GM12878 (cell line): ENCODE results near the gene PFKFB3. TPM values are rescaled to one million over a fixed set of nuclear protein-coding genes. Genes with fewer than 3 reads are reported as not detected.

Experiments used
- ATAC-seq: fragments of 200-7000 bp; cut with Tn5 transposase; 3 replicates; pipeline ENCODE4 v1.9.1; 2020; ENCODE audit warnings: mild to moderate bottlenecking, moderate library complexity
- BruUV-seq: library from RNA; stranded (reverse); fragments of 400-500 nt; replicated peaks from 2 replicates; lab custom pipeline; 2021; lab: Mats Ljungman, UMichigan
- CTCF ChIA-PET: fragments of 300-600 bp; sonication (Branson Sonifier 250); formaldehyde crosslinking; extraction: SDS; loops from one replicate; lab custom pipeline; 2021; ENCODE audit warnings: inconsistent platforms; lab: Yijun Ruan, JAX
- POLR2A ChIA-PET: fragments of 350-600 bp; formaldehyde crosslinking; extraction: SDS; loops from one replicate; lab custom pipeline; 2021; ENCODE audit warnings: inconsistent platforms; lab: Charles Lee
- RAD21 ChIA-PET: fragments of 300-600 bp; sonication (Branson Sonifier 250); formaldehyde crosslinking; loops from one replicate; lab custom pipeline; 2023; ENCODE audit warnings: antibody characterized with exemption; ENCODE audit not compliant: unreplicated experiment; lab: Charles Lee
- SMC1A ChIA-PET: fragments of 300-600 bp; sonication (Branson Sonifier 250); formaldehyde crosslinking; loops from one replicate; lab custom pipeline; 2023; ENCODE audit not compliant: unreplicated experiment, uncharacterized antibody; lab: Charles Lee
- DNase-seq: peaks from one replicate; pipeline ENCODE4 v3.0.0-alpha.2; 2011; ENCODE audit warnings: low read depth, low spot score
- FAIRE-seq: peaks from 3 replicates; lab custom pipeline; 2011; peaks lifted over from hg19 to GRCh38; lab: Jason Lieb, UNC
- H2AFZ ChIP-seq: 2 replicates; pipeline ENCODE4 v1.6.0; 2011; ENCODE audit warnings: low read depth, low read length, control low read depth; ENCODE audit not compliant: control insufficient read depth
- H3K27ac ChIP-seq: 2 replicates; pipeline ENCODE4 v1.5.1; 2011; ENCODE audit warnings: control low read depth; ENCODE audit not compliant: control insufficient read depth, insufficient read depth
- H3K27me3 ChIP-seq, 2 experiments: replicated peaks in 1 of 2; 2 replicates each; pipeline versions ENCODE4 v1.6.0 to v1.6.1; 2011; ENCODE audit warnings: low read length in 1 of 2; ENCODE audit not compliant: control insufficient read depth in 2 of 2, insufficient read depth in 2 of 2
- H3K36me3 ChIP-seq, 2 experiments: 2 replicates each; pipeline ENCODE4 v1.5.1; 2011; ENCODE audit warnings: low read length in 1 of 2; ENCODE audit not compliant: control insufficient read depth in 2 of 2, insufficient read depth in 2 of 2
- H3K4me1 ChIP-seq: 2 replicates; pipeline ENCODE4 v1.6.1; 2011; ENCODE audit warnings: mild to moderate bottlenecking, low read length, moderate library complexity, mixed read lengths; ENCODE audit not compliant: control insufficient read depth, insufficient read depth
- H3K4me2 ChIP-seq: 2 replicates; pipeline ENCODE4 v1.6.0; 2011; ENCODE audit warnings: control low read depth; ENCODE audit not compliant: control insufficient read depth, insufficient read depth
- H3K4me3 ChIP-seq: fragments of 200-600 bp; sonication (generic); 2 replicates; pipeline ENCODE4 v1.5.1; 2016
- H3K79me2 ChIP-seq: 2 replicates; pipeline ENCODE4 v1.6.0; 2011; ENCODE audit warnings: low read length; ENCODE audit not compliant: control insufficient read depth, insufficient read depth
- H3K9ac ChIP-seq: 2 replicates; pipeline ENCODE4 v1.8.0; 2011; ENCODE audit warnings: low read length, control low read depth, mixed read lengths; ENCODE audit not compliant: control insufficient read depth, insufficient read depth
- H3K9me3 ChIP-seq: replicated peaks from 3 replicates; pipeline ENCODE4 v1.5.1; 2011; ENCODE audit warnings: mild to moderate bottlenecking, low read length; ENCODE audit not compliant: control insufficient read depth, insufficient read depth
- H4K20me1 ChIP-seq: 2 replicates; pipeline ENCODE4 v1.6.0; 2011; ENCODE audit not compliant: control insufficient read depth, insufficient read depth
- CEBPB ChIP-seq, 2 experiments: fragments of 150-350 bp in 1 of 2; IDR thresholded peaks; 2 replicates each; pipeline ENCODE4 v1.6.1; 2012 to 2014; ENCODE audit warnings: low read depth in 2 of 2, low read length in 2 of 2, borderline replicate concordance in 1 of 2, inconsistent platforms in 1 of 2
- CTCF ChIP-seq, 3 experiments: IDR thresholded peaks in 2 of 3; conservative IDR thresholded peaks in 1 of 3; 2 replicates each; pipeline ENCODE4 v1.5.1; 2011; ENCODE audit warnings: low read depth in 3 of 3, low read length in 3 of 3, mild to moderate bottlenecking in 3 of 3, control low read depth in 2 of 3, moderate library complexity in 2 of 3, inconsistent platforms in 1 of 3, mixed read lengths in 1 of 3; ENCODE audit not compliant: control insufficient read depth in 2 of 3, insufficient read depth in 1 of 3; ENCODE audit errors: extremely low read depth in 1 of 3
- EP300 ChIP-seq, 2 experiments: fragments of 150-350 bp in 1 of 2; IDR thresholded peaks; 2 replicates each; pipeline ENCODE4 v1.6.1; 2011 to 2012; ENCODE audit warnings: low read depth in 2 of 2, low read length in 2 of 2, borderline replicate concordance in 1 of 2, improper control_type of control experiment in 1 of 2, inconsistent platforms in 1 of 2; ENCODE audit not compliant: control insufficient read depth in 1 of 2
- HDGF ChIP-seq: fragments of 450-650 bp; IDR thresholded peaks from 2 replicates; pipeline ENCODE4 v1.6.1; 2016; ENCODE audit warnings: antibody characterized with exemption
- LARP7 ChIP-seq: fragments of 450-650 bp; IDR thresholded peaks from 2 replicates; pipeline ENCODE4 v1.6.1; 2017; ENCODE audit warnings: mild to moderate bottlenecking
- NR2F1 ChIP-seq: fragments of 450-650 bp; conservative IDR thresholded peaks from 2 replicates; pipeline ENCODE4 v1.6.1; 2017; ENCODE audit warnings: mild to moderate bottlenecking
- PBX3 ChIP-seq: IDR thresholded peaks from 2 replicates; pipeline ENCODE4 v1.6.1; 2011; ENCODE audit warnings: mild to moderate bottlenecking, low read depth, low read length, moderate library complexity; ENCODE audit not compliant: insufficient replicate concordance
- SMARCA5 ChIP-seq: fragments of 450-650 bp; IDR thresholded peaks from 2 replicates; pipeline ENCODE4 v1.6.1; 2017; ENCODE audit warnings: mild to moderate bottlenecking
- SMC3 ChIP-seq: IDR thresholded peaks from 2 replicates; pipeline ENCODE4 v1.6.1; 2011; ENCODE audit warnings: low read length, improper control_type of control experiment, borderline replicate concordance
- ZNF207 ChIP-seq: fragments of 450-650 bp; IDR thresholded peaks from 2 replicates; pipeline ENCODE4 v1.6.1; 2014; ENCODE audit warnings: antibody characterized with exemption, mild to moderate bottlenecking, borderline replicate concordance
- ZSCAN29 ChIP-seq: fragments of 450-650 bp; IDR thresholded peaks from 2 replicates; pipeline ENCODE4 v1.6.1; 2017; ENCODE audit warnings: mild to moderate bottlenecking, moderate library complexity
- WGBS: methylation state at CpG from one replicate; pipeline ENCODE4 v1.1.6; 2016; ENCODE audit warnings: low lambda C conversion rate; ENCODE audit not compliant: insufficient replicate concordance, insufficient coverage; ENCODE audit errors: missing lambda C conversion rate; 5-methylcytosine and 5-hydroxymethylcytosine counted together
- in situ Hi-C: fragments of 300-500 bp; cut with MboI; formaldehyde crosslinking; loops from 9 replicates; pipeline ENCODE4 v1.14.3; 2018; ENCODE audit warnings: mixed read lengths
- intact Hi-C: fragments of 100-400 bp; cut with micrococcal nuclease; formaldehyde crosslinking; loops from one replicate; pipeline ENCODE4 v1.14.2; 2022; ENCODE audit not compliant: unreplicated experiment
- polyA plus RNA-seq, 11 experiments: library from polyadenylated mRNA; depleted of rRNA in 4 of 11; unstranded in 6 of 11; stranded (reverse) in 5 of 11; fragments of >200 nt; fragmentation: Nextera tagmentation in 4 of 11; fragmentation: Illumina TruSeq in 1 of 11; extraction: Ambion mirVana in 4 of 11; extraction: Trizol in 1 of 11; gene quantifications; 1 replicate in 1 of 11; 2 replicates in 10 of 11; pipeline versions ENCODE4 v1.2.1 to v1.2.3, GENCODE V29; 2011 to 2016; ENCODE audit warnings: inconsistent platforms in 2 of 11, missing spikeins in 2 of 11, low read depth in 1 of 11
- total RNA-seq, 4 experiments: library from RNA; depleted of rRNA in 3 of 4; stranded (reverse); fragments of >200 nt in 3 of 4; fragmentation: Illumina TruSeq in 1 of 4; extraction: Trizol in 1 of 4; gene quantifications; 2 replicates each; pipeline versions ENCODE4 v1.2.1 to v1.2.3, GENCODE V29; 2013 to 2021
- TF ChIP-seq, protein P1 (sequence below): fragments of 450-650 bp; IDR thresholded peaks from 2 replicates; pipeline ENCODE4 v1.6.1; 2018; ENCODE audit warnings: mild to moderate bottlenecking, low read depth, moderate library complexity; ENCODE audit not compliant: partially characterized antibody
- TF ChIP-seq, protein P2 (sequence below): fragments of 450-650 bp; IDR thresholded peaks from 2 replicates; pipeline ENCODE4 v1.6.1; 2016; ENCODE audit warnings: mild to moderate bottlenecking

Gene PFKFB3
- total and polyA plus RNA-seq, 10 of the 15 experiments (the other 5 are each of a cell fraction or from before 2014, with no cell fraction given), result 1.6 to 46.7 (median 13.7) TPM

DNA sequence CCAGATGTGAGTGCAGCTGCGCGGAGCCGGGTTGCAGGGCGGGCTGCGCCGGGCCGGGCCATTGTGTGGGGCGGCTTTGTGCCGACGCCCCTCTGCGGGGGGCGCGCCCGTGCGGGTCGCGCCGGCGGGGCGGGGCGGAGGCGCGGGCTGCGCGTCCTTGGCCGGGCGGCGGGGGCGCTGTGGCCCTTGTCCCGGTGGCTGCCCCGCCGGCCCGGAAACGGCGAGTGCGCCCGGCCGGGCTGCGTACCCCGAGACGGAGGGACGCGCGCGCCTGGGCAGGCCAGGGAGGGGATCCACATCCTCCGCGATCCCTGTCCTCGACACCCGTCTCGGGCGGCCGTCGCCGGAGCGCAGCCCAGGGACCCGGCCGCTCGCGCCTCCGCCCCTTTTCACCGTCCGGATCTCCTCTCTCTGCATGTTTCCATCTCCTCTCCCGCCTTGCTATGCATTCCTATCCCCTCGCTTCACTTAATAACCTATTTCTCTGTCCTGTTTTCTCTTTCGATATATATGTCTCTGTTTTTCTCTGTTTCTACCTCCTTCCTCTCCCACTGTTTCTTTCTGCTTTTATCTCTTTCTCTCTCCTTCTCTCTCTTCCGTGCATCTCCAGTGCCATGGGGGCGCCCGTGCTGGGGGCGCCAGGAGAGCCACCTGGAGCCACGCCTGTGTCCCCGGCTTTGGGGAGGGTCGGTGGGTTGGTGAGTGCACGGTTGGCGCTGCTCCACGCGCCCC is 765 bp downstream of the PFKFB3 start:
- H3K9ac ChIP-seq, result peak overlapping the region; percentile 28; the same call in 1 of the 2 replicates
- peaks cover 2% of the 10 kb centered on the region for H3K79me2 ChIP-seq
- peak overlapping the region; percentile 95 for H3K4me3 ChIP-seq
- ChIA-PET RAD21 (interaction anchor here (0.9 to 5.1 kb wide), 18 partner anchors 61 to 207 kb away, joined by 3 to 173 read pairs (median 8); no protein-coding TSS in a partner anchor), POLR2A (interaction anchor here (0.9 to 3.6 kb wide), 6 partner anchors 21 to 198 kb away, joined by 3 to 35 read pairs (median 6); no protein-coding TSS in a partner anchor), CTCF (interaction anchor here (0.8 to 5.2 kb wide), 29 partner anchors 8 to 242 kb away, joined by 3 to 217 read pairs (median 5); no protein-coding TSS in a partner anchor), SMC1A (interaction anchor here (0.8 to 4.3 kb wide), 18 partner anchors 40 to 202 kb away, joined by 3 to 104 read pairs (median 6); no protein-coding TSS in a partner anchor)
- intact Hi-C loops, result loop anchor here (1.0 to 5.0 kb wide), 5 partner anchors 41 to 145 kb away; no protein-coding TSS in a partner anchor
- peaks cover 8% of the 10 kb centered on the region; the same call in 1 of the 2 replicates for H4K20me1 ChIP-seq
- 1% methylated on average over 51 of the region's 76 CpGs for WGBS
- H3K9me3 ChIP-seq, result no peaks in the 10 kb centered on the region
- no peak for FAIRE-seq
- in situ Hi-C loops, result loop anchor here (5.0 kb wide), 1 partner anchor 199 kb away; no protein-coding TSS in a partner anchor
- peak; percentile 57 for ATAC-seq
- no peak overlapping the region; the same call in none of the 2 replicates for H2AFZ ChIP-seq
- H3K4me1 ChIP-seq, result peaks cover 10% of the 10 kb centered on the region
- no peak for DNase-seq
- 0 out of 2 replicates have a peak overlapping the region, but pooled peaks have one; percentile 26 for H3K27ac ChIP-seq
- H3K36me3 ChIP-seq, result no peaks in the 10 kb centered on the region
- H3K27me3 ChIP-seq, result no peaks in the 10 kb centered on the region
- no TSS peak for BruUV-seq
- H3K4me2 ChIP-seq, result peak overlapping the region; percentile 75
- no peak for TF ChIP-seq CEBPB (IDR thresholded peaks at IDR 0.05; ENCODE audit: borderline replicate concordance in 1 of 2, low read depth in 2 of 2, low read length in 2 of 2)
- peak; percentile 85 for TF ChIP-seq SMARCA5
- no peak for TF ChIP-seq ZSCAN29
- TF ChIP-seq, protein P1, sequence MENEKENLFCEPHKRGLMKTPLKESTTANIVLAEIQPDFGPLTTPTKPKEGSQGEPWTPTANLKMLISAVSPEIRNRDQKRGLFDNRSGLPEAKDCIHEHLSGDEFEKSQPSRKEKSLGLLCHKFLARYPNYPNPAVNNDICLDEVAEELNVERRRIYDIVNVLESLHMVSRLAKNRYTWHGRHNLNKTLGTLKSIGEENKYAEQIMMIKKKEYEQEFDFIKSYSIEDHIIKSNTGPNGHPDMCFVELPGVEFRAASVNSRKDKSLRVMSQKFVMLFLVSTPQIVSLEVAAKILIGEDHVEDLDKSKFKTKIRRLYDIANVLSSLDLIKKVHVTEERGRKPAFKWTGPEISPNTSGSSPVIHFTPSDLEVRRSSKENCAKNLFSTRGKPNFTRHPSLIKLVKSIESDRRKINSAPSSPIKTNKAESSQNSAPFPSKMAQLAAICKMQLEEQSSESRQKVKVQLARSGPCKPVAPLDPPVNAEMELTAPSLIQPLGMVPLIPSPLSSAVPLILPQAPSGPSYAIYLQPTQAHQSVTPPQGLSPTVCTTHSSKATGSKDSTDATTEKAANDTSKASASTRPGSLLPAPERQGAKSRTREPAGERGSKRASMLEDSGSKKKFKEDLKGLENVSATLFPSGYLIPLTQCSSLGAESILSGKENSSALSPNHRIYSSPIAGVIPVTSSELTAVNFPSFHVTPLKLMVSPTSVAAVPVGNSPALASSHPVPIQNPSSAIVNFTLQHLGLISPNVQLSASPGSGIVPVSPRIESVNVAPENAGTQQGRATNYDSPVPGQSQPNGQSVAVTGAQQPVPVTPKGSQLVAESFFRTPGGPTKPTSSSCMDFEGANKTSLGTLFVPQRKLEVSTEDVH, result no peak
- TF ChIP-seq NR2F1, result peak; percentile 29; the same call in 1 of the 2 replicates
- 0 out of 4 replicates have a peak, but pooled peaks of 1 of the 2 experiments have one; percentile 15 for TF ChIP-seq EP300 (IDR thresholded peaks at IDR 0.05; ENCODE audit: borderline replicate concordance in 1 of 2, control insufficient read depth in 1 of 2, low read depth in 2 of 2, low read length in 2 of 2)
- no peak for TF ChIP-seq ZNF207
- TF ChIP-seq PBX3, result peak; percentile 6
- TF ChIP-seq SMC3, result 0 out of 2 replicates have a peak, but pooled peaks have one; percentile 1
- TF ChIP-seq HDGF, result peak; percentile 18; the same call in 1 of the 2 replicates
- TF ChIP-seq, protein P2, sequence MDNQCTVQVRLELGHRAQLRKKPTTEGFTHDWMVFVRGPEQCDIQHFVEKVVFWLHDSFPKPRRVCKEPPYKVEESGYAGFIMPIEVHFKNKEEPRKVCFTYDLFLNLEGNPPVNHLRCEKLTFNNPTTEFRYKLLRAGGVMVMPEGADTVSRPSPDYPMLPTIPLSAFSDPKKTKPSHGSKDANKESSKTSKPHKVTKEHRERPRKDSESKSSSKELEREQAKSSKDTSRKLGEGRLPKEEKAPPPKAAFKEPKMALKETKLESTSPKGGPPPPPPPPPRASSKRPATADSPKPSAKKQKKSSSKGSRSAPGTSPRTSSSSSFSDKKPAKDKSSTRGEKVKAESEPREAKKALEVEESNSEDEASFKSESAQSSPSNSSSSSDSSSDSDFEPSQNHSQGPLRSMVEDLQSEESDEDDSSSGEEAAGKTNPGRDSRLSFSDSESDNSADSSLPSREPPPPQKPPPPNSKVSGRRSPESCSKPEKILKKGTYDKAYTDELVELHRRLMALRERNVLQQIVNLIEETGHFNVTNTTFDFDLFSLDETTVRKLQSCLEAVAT, result peak; percentile 71
- TF ChIP-seq CTCF (IDR thresholded peaks at IDR 0.05 in 2 of 3, conservative IDR thresholded peaks at IDR 0.05 in 1 of 3; ENCODE audit: control insufficient read depth in 2 of 3, extremely low read depth in 1 of 3, insufficient read depth in 1 of 3, low read depth in 3 of 3, low read length in 3 of 3), result peak in 2 of 3 experiments; percentile 7 to 56; a peak in 4 of 6 replicates
- TF ChIP-seq LARP7, result peak; percentile 66; the same call in 1 of the 2 replicates
